SK-N-SH (cell line): ENCODE results near the gene BCAP31.

ENCODE experiments used
- FOSL2 ChIP-seq: IDR thresholded peaks from 2 replicates; pipeline ENCODE4 v1.4.0; 2012; ENCODE audit warnings: low read depth, mild to moderate bottlenecking, moderate library complexity, borderline replicate concordance
- FOXJ3 ChIP-seq: sonication (generic); formaldehyde crosslinking; IDR thresholded peaks from 2 replicates; pipeline ENCODE4 v1.5.1; 2020; ENCODE audit warnings: mild to moderate bottlenecking, missing genetic modification reagents
- FOXM1 ChIP-seq: IDR thresholded peaks from 2 replicates; pipeline ENCODE4 v1.4.0; 2012; ENCODE audit warnings: low read depth, mild to moderate bottlenecking
- GATA2 ChIP-seq: sonication (generic); formaldehyde crosslinking; IDR thresholded peaks from 2 replicates; pipeline ENCODE4 v1.5.0; 2020; ENCODE audit warnings: mild to moderate bottlenecking, missing genetic modification reagents
- MXI1 ChIP-seq: IDR thresholded peaks from 2 replicates; pipeline ENCODE4 v1.6.1; 2012; ENCODE audit warnings: mild to moderate bottlenecking, low read depth, low read length, improper control_type of control experiment
- POLR2AphosphoS5 ChIP-seq: IDR thresholded peaks from 2 replicates; pipeline ENCODE4 v1.6.1; 2012; ENCODE audit warnings: low read depth, low read length
- RAD21 ChIP-seq: IDR thresholded peaks from 2 replicates; pipeline ENCODE4 v1.6.1; 2012; ENCODE audit warnings: mild to moderate bottlenecking, low read length
- RCOR1 ChIP-seq: fragments of 150-350 bp; IDR thresholded peaks from 2 replicates; pipeline ENCODE4 v1.6.1; 2017; ENCODE audit warnings: antibody characterized with exemption, low read length
- RXRA ChIP-seq: IDR thresholded peaks from 2 replicates; pipeline ENCODE4 v1.4.0; 2012; ENCODE audit warnings: low read depth, mild to moderate bottlenecking, borderline replicate concordance
- TAF1 ChIP-seq: IDR thresholded peaks from 2 replicates; pipeline ENCODE4 v1.6.1; 2012; ENCODE audit warnings: low read depth, mild to moderate bottlenecking, low read length, moderate library complexity, borderline replicate concordance
- TF ChIP-seq, protein P1 (sequence below): fragments of 200-600 bp; sonication (generic); IDR thresholded peaks from 2 replicates; pipeline ENCODE4 v1.6.1; 2017; ENCODE audit warnings: antibody characterized with exemption, mild to moderate bottlenecking, moderate library complexity
- TF ChIP-seq, protein P2 (sequence below): IDR thresholded peaks from 2 replicates; pipeline ENCODE4 v1.4.0; 2012; ENCODE audit warnings: low read depth
- TF ChIP-seq, protein P3 (sequence below): IDR thresholded peaks from 2 replicates; pipeline ENCODE4; 2012
- TF ChIP-seq, protein P4 (sequence below): fragments of 150-350 bp; IDR thresholded peaks from 2 replicates; pipeline ENCODE4 v1.6.1; 2017; ENCODE audit warnings: antibody characterized with exemption, low read length, low read depth, borderline replicate concordance

DNA sequence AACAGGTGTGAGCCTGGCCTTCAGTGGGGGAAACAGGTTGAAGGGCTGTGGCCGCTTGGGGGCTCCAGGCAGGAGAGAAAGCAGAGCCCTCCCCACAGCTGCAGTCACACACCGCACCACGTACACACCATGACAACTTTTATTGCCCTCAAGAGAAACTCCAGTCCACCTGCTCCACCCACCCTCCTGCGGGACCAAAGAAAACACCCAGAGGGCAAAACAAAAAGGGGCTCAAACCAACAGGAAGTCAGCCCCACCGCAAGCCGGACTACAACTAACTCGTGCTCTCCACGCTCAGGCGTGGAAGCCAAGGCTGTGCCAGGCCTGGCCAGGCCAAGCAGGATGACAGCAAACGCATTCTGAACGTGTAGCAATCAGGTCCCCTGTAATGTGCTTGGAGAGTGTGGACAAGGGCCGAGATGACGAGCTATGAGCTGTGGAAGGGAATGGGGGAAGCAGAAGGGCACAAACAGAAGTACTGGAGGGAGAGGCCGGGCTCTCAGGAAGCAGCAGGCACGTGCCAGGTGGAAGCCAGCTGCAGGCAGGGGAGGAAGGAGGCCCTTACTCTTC lies 23.7 kb downstream of the BCAP31 start:
- TF ChIP-seq, protein P1, sequence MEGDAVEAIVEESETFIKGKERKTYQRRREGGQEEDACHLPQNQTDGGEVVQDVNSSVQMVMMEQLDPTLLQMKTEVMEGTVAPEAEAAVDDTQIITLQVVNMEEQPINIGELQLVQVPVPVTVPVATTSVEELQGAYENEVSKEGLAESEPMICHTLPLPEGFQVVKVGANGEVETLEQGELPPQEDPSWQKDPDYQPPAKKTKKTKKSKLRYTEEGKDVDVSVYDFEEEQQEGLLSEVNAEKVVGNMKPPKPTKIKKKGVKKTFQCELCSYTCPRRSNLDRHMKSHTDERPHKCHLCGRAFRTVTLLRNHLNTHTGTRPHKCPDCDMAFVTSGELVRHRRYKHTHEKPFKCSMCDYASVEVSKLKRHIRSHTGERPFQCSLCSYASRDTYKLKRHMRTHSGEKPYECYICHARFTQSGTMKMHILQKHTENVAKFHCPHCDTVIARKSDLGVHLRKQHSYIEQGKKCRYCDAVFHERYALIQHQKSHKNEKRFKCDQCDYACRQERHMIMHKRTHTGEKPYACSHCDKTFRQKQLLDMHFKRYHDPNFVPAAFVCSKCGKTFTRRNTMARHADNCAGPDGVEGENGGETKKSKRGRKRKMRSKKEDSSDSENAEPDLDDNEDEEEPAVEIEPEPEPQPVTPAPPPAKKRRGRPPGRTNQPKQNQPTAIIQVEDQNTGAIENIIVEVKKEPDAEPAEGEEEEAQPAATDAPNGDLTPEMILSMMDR, result no peak
- TF ChIP-seq, protein P2, sequence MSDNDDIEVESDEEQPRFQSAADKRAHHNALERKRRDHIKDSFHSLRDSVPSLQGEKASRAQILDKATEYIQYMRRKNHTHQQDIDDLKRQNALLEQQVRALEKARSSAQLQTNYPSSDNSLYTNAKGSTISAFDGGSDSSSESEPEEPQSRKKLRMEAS, result no peak
- no peak for TF ChIP-seq GATA2
- TF ChIP-seq TAF1, result no peak
- no peak for TF ChIP-seq RXRA
- no peak for TF ChIP-seq POLR2AphosphoS5
- TF ChIP-seq, protein P3, sequence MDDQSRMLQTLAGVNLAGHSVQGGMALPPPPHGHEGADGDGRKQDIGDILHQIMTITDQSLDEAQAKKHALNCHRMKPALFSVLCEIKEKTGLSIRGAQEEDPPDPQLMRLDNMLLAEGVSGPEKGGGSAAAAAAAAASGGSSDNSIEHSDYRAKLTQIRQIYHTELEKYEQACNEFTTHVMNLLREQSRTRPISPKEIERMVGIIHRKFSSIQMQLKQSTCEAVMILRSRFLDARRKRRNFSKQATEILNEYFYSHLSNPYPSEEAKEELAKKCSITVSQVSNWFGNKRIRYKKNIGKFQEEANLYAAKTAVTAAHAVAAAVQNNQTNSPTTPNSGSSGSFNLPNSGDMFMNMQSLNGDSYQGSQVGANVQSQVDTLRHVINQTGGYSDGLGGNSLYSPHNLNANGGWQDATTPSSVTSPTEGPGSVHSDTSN, result no peak
- TF ChIP-seq, protein P4, sequence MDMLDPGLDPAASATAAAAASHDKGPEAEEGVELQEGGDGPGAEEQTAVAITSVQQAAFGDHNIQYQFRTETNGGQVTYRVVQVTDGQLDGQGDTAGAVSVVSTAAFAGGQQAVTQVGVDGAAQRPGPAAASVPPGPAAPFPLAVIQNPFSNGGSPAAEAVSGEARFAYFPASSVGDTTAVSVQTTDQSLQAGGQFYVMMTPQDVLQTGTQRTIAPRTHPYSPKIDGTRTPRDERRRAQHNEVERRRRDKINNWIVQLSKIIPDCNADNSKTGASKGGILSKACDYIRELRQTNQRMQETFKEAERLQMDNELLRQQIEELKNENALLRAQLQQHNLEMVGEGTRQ, result no peak
- TF ChIP-seq FOSL2, result no peak
- TF ChIP-seq RAD21, result no peak
- no peak for TF ChIP-seq FOXJ3
- TF ChIP-seq RCOR1, result no peak
- TF ChIP-seq MXI1, result no peak
- no peak for TF ChIP-seq FOXM1
